GM19324 (cell line): Measurements from ENCODE around the gene LRRC47.

ENCODE experiments used
- ATAC-seq: cut with Tn5 transposase; IDR thresholded peaks from one replicate; pipeline ENCODE4 v1.9.1; 2021; ENCODE audit warnings: mild to moderate bottlenecking, moderate library complexity; ENCODE audit not compliant: unreplicated experiment, low FRiP score

LRRC47 gene

DNA sequence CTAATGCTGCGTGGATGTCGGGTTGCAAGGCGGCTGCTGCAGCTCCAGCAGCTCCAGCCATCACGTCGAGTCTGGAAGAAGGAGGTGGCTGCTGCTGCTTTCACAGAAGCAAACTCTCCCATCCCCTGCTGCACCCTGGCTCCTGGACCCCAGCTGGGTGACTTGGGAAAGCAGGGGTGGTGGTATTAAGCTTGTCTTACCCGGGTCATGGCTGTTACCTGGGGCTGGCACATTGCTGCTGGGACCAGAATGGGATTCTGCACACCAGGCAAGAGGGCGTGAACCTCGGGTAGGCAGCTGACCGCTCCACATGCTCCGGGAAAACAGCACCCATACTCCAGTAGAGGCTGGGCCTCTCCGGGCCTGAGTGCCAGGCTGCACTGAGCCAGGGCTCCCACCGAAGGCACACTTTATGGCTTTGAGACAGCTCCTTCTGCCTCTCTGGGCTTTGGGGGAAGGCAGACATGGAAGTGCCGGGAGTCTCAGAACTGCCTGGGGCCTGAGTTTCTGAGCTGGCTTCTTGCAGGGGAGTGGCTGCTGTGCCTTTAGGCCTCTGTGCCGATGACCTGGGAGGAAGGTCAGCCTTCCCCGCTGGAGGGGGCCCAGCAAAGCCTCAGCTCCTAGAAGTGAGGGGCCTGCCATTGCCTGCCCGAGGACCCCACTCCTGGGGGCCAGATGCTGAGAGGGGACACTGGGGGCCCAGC is 22.6 kb downstream of the LRRC47 start:
- no peak for ATAC-seq

DNA sequence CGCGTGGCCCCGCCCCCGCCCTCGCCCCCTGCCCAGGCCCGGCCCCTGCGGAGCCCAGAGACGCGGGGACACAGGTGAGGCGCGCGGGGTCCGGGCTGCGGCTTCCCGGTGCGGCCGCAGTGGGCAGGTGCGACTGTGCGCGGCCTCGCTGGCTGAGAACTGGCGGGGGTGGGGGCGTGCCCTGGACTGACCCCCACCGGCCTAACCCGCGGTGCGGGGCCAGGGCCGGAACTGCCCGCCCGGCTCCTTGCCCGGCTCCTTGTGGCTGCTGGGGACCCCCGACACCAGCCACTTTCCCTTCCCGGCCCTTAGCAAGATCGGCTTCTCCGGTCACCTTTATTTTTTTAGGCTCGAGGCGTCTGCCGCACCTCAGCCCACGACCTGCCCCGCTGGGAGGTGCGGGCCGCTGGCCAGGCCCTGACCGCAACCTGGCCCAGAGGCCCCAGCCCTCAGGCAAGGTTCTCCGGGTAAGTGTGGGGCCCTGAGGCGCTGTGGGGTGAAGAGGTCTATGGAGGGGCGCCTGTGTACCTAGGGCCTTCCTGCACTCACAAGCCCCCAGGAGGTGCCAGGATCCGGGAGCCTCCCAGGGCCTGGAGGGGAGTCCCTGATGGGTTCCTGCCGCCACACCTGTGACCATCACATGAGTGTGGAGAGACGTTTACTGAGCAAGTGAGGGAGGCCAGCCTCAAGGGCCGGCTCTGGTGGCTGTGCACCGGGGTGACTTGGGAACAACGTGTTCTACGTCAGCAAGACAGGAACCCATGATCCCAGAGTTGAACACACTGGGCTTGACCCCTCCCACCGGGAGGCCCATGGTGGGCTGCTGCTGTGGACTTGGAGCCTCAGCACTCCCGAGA is 23.4 kb downstream of the LRRC47 start, which contains the start of gene SMIM1:
SMIM1 (plus strand) TSS at position 35 of the 857 bp plus-strand sequence. CDS start 2,625 bp downstream, outside the sequence.
- ATAC-seq, result peak; percentile 36

DNA sequence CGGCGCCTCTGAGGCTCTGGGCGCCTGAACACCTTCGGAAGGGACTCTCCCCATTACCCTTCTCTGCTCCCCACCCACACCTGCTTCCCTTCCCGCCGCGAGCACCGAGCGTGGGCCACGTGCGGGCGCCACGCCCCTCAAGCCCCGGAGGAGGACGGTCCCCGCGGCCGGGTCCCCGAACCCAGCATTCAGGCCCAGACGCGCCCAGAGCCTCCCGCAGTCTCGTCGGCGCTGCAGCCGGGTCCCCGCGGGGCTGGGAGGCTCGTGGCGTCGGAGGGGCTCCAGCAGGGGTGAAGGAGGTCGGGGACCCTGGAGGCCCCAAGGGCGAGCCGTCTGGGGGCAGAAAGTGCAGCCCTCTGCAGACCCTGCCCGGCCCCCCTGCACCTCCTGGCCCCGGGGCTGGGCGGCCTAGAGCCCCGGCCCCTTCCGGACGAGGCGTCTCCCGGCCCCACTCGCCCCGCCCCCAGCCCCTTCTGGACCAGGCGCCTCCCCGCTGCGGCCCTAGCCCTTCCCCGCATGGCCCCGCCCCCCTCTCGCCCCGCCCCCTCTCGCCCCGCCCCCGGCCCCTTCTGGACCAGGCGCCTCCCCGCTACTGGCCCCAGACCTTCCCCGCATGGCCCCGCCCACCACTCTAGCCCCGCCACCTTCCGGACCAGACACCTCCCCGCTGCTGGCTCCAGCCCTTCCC is 24.1 kb downstream of the LRRC47 start:
- peak; percentile 67 for ATAC-seq

DNA sequence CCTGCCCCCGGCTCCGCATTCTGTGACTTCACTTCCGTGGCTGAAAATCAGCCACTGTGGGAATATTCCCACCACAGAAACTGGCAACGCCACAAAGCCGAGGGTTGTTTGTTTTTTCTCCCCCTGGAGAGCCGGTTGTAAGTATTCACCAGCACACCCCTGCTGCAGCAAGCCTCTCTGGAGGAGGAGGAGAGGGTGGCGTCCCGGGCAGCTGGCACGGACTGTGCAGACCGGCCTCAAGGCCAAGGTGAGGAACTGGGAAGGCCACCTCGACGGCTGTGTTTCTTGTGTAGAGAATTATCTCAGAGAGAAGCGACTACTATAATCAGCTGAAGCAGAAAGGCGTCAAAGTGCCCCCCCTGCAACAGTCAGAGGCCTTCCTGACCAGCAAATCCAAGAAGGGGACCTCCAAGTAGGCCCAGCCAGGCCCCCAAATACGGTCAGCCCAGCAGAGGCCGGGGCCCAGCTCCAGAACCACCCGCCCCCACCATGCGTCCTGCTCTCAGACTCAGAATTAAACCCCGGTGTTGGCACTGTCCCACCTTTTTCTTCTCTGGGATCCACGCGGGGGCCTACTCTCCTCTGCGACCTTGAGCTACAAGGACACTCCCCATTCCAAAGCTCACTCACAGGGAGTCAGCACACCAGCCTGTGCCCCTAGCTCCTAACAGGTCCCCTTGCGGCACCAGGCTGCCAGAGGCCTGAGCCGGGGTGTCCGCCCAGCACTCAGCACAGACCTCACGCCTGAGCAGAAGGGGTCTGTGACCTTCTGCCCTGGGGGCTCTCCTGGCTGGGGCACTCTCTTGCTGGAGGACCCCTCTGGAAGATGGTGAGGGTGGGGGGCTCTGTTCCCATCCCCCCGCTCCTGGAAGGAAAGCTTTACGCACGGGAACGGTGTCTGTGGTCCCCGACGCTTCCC is 24.9 kb downstream of the LRRC47 start:
- no peak for ATAC-seq

DNA sequence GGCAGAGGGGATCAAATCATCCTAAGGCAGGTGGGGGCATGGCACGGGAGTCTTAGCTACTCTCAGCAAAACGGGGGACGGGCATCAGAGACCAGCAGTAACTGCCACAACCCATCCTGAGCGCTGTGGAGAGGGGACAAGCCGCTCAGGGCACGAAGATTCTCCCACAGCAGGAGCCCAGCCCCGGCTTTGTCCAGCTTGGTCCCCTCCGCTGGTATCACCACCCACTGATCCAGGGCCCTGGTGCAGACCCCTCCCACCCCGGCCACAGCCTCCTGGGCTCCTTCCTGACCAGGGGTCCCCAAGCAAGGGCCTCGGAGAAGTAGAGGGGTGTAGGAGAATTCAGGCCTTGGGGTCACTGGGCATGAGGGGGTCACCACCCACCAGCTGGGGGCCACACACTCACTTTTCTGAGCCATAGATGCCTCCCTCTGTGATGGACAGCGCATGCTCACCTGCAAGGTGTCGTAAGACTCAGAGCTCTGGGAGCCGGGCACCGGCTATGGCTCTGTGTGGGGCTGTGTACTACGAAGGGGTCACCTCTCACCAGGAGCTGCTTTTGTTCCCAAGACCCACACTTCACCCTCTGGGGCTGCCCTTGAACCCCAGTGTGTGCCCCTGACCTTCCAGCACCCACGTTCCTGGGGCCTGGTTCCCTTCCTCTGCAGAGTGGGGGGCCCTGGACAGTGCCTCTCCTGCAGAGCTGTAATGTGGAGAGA is 26.1 kb downstream of the LRRC47 start:
- no peak for ATAC-seq

DNA sequence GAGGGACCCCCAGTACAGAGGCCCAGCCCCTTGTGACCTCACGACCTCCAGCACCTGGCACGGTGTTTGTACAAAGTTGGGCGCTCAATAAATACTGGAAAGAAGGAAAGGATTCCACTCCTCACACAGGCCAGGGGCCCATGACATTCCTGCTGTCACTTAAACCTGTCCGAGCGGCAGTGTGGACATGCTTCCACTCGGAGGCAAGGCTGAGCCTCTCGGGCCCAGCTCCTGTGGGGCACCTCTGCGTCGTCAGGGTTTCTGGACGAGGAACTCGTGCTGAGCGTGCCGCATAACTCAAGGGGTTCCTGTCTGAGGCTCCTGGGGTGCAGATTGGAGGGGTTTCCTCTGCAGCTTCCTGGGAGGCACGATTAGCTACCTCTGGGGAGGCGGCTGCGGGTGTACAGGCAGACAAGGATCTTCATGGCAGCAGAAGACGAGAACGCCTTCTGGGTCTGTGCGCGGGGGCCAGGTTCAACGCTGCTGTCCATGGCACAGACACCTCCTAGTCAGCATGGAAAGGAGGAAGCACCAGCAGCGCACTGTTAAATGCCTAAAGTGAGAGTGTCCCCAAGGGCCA is 27.4 kb downstream of the LRRC47 start:
- ATAC-seq, result no peak

DNA sequence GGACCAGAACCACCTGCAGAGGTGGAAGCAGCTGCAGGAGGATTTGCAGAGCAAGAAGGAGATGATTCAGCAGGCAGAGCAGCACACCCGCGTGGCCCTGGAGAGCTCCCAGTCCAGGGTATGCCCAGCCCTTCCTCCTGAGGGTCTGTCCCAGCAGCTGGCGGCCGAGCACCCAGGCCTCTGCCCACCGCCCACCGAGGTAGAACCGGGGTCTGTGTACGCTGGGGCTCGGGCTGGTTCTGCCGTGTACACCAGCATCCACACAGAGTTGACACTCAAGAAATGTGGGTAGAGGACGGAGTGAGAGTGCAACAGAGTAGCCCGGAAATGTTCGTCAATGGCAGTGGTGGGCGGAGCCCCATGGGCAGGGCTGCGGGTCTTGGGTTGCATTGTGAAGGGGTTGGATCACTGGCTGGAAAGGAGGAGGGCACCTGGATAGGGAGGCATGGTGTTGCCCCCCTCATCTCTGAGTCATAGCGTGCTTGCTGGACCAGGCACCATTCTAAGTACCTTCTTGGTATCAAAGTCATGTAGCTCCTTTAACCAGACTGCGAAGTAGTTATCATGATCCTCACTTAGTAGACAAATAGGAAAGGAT is 28.9 kb downstream of the LRRC47 start:
- no peak for ATAC-seq

DNA sequence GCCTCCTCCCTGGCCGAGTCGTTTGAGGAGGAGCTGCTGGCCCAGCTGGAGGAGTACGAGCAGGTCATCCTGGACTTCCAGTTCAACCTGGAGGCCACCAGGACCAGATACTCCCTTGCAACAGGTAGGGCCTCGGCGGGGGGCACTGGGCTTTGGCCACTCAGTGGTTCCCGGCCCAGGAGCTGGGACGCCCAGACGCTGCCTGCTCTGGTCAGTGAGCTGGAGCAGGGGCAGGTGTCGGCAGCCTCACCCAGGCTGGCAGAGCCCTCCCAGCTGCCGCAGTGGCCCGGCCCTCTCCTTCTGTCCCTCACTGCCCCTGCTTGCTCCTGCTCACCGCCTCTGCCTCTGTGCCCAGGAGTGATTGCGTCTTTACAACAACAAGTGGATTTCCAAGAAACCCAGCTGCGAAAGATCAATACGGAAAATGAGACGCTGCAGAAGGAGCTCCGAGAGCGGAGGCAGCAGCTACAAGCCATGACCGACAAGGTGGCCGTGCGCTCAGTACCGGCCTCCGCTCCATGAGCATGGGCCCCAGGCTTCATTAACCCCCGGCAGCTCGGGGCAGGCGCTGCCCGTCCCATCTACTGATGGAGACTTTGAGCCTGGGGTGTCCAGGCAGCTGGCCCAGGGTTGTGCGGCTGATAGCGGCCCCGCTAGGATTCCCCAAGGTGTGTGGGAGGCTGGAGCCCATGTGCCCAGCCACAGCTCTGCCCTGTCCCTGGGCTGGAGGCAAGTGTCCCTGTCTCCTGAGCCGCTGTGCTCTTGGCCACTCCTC is 32.8 kb downstream of the LRRC47 start:
- no peak for ATAC-seq

DNA sequence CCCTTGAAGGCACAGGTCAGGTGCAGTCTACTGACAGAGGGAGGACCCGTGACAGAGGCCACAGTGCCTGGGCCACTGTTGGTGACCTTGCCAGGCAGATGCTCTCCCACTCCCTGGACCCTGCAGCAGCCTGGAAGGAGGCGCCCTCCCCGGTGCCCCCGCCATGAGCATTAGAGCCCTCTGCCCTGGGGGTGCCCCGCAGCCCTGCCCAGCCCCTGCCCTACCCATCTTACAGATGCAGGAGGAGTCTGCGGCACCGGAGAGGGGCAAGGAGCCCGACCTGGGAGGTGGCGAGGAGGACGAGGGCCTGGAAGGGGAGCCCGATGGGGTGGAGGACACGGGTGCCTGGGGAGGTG is 33.4 kb downstream of the LRRC47 start:
- no peak for ATAC-seq

DNA sequence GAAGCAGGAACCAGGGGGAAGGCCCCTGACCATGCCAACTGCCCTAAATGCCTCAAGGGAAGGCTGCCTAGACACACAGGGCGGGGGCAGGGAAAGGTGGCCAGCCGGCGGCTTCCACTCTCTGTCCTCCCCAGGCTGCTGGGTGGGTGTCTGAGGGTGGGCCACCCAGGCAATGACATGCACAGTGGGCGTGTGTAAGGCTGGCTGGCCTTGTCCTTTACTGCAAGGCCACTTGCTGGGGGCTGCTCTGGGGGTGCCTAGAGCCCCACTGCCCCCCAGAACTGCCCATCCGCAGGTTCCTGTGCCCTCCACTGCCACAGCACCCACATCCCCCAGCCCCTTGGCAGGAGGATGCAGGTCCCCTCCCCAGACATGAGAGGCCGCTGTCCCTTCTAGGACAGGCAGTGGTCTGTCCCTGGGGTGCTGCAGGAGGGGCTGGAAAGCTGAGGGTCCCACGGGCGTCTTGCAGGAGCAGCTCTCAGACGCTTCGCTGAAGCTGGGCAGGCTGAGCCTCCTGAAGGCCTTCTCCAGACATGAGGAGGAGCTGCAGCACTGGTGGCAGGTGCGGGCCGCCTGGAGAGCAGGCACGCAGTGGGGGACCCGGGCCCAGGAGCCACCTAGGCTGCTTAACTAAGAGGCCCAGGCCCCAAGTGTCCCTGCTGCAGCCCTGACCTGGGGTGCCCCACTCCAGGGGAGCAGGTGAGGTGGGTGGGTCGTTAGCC is 34.0 kb downstream of the LRRC47 start:
- ATAC-seq, result no peak

DNA sequence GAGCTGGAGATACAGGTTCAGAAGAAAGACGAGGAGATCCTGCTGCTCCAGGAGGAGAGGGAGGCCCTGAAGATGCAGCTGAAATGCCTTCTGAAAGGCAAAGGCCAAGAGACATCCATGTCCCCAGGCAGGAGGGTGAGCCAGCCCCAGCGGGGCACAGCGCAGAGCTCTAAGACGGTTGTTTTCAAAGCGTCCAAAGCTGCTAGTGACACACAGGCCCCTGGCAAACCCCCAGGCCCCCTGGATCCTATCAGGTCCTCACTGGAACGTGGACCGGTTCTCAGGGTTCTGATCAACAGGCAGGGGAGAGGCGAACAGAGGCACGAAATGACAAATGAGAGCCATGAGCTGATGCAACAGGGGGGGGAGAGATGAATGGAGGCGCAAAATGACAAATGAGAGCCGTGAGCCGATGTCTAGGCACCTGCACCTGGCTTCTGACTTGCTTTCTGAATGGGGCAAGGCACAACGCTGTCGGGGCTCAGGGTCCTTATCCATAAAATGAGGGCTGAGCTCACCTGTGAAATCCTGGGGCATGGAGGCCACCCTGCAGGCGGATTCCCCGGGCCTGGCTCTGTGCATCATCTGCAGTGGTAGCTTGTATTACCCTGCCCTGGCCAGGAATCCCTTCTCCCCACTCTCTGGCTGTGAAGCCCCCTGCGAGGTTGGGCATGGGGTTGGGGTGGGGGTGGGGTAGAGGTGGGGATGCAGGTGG is 34.8 kb downstream of the LRRC47 start:
- ATAC-seq, result no peak

DNA sequence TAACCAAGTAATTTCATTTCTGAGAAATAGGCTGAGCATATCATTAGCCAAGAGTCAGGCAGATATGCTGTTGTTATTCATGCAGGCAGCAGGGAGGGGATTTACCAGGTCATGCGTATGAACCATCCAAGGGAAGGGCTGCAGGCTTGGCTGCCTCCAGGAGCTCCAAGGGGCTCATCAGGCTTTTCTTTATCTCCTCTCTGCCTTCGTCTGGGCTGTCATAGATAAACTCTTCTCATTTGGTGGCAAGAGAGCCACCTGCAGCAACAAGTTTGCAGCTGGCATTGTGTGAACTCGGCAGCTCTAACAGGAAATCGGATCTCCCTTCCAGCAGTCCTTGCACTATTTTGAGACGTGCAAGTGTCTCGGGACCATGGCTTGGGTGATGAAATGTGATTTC is 36.5 kb downstream of the LRRC47 start:
- no peak for ATAC-seq

DNA sequence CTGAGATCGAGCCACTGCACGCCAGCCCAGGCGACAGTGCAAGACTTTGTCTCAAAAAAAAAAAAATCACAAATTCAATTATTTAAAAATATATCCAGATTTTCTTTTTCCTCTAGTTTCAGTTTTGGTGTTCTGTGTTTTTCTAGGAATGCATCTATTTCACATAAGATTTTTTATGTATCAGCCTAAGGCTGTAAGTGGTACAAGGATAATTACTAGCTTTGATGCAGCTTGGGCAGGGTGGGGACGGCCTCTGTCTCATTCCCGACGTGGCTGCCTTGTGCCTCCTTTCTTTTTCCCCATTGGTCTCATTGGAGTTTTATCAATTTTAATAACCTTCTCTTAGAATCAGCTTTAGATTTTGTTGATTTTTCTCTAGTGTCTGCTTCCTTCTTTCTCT is 37.1 kb downstream of the LRRC47 start:
- no peak for ATAC-seq

DNA sequence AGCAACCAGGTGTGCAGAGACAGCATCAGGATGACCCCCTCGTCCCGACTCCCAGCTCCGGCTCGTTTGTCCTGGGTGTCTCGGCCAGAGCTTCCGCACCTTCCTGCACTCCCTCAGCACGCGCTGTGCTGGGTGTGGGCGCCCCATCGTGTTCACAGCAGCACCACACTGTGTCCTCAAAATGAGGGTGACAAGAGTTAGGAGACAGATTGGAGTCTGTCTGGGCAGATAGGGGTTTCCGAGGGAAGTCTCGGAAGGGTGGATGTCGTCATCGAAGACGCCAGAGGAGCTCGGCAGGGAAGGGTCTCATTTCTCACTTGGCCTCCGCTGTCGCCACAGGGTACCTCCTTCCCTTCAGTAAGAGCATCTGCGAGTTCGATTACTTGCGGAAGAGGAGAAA is 39.9 kb downstream of the LRRC47 start:
- no peak for ATAC-seq

DNA sequence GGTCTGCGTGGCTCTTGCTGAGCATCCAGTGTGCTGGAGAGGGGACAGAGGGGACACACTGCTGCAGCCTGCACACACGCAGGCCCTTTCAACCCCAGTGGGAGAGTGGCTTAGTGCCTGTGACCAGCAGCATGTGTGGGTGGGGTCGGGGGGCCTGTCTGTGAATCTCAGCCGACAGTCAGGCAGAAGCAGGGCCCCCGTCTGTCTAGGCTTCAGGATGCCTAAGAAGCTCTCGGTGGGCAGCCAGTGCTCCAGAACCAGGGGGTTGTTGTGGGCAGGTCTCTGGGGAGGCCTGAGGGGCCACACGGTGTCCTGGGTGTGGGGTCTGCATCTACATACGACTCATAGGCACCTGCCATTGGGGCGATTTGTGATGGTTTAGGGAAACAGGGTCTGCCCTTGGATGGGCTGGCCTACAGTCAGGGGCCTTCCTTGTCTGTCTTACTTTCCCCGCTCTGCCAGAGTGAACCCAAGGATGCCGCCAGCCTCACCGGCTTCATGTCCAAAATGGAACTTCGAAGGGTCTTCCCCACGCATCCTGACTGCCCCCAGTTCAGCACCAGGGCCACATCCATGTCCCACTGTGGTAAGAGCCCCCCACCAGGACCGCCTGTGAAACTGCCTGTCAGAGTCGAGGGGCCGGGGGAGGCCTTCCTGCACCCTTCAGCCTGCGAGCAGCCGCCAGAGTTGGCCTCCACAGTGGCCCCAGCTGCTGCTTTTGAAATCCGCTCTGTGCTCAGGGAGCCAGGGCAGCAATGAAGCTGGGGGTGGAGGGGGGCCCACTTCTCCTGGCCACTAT is 42.4 kb downstream of the LRRC47 start:
- no peak for ATAC-seq

DNA sequence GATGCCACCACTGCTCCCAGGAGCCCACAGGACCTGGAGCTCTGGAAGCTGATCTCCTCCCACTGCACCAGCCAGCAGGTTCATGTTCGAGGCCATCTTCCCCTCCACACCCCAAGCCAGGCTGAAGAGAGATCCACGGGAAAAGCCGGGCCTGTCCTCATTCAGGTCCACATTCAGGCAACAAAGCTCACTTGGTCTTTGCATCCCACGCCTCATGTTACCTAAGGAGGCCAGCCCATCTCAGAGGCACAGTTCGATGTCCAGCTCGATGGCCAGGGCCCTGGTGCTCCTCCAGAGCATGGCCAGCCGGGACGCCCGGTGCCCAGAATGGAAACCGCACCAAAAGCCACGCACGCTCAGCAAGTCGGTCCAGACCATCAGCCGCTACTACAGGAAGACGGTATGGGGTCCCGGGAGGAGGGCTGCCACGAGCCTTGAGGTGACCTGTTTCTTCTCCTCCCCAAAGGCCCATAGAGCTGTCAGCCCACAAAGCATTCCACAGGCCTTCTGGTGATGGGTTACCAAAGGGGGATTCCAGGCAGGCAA is 43.8 kb downstream of the LRRC47 start, which contains the start of gene CCDC27:
CCDC27 (plus strand) TSS at position 51 of the 546 bp plus-strand sequence; CDS start at position 83, 32 bp downstream.
- ATAC-seq, result no peak
